Rectal smooth muscle tissue (tissue), 1 donor: ENCODE data around the gene TAGLN3.

Experiments used
- H3K27ac ChIP-seq: one replicate; pipeline ENCODE4 v1.7.0; 2013; ENCODE audit warnings: low read depth, low read length, inconsistent platforms
- H3K27me3 ChIP-seq: one replicate; pipeline ENCODE4 v1.7.0; 2013; ENCODE audit warnings: low read length; ENCODE audit not compliant: control insufficient read depth, insufficient read depth
- H3K36me3 ChIP-seq: one replicate; pipeline ENCODE4 v1.7.0; 2013; ENCODE audit warnings: low read length; ENCODE audit not compliant: control insufficient read depth, insufficient read depth
- H3K4me1 ChIP-seq: one replicate; pipeline ENCODE4 v1.7.0; 2013; ENCODE audit warnings: low read length; ENCODE audit not compliant: control insufficient read depth, insufficient read depth
- H3K4me3 ChIP-seq: one replicate; pipeline ENCODE4 v1.7.0; 2013; ENCODE audit warnings: low read length
- H3K9ac ChIP-seq: one replicate; pipeline ENCODE4 v1.7.0; 2013; ENCODE audit warnings: low read length

Gene TAGLN3

GRCh38 chr3:111980716-111981456, 17.8 kb upstream of the TAGLN3 start:
- Histone ChIP-seq H3K4me3 (no peak overlapping the region), H3K27me3 (no peaks in the 10 kb centered on the region), H3K4me1 (peaks cover 2% of the 10 kb centered on the region), H3K9ac (no peak overlapping the region), H3K27ac (no peak overlapping the region), H3K36me3 (no peaks in the 10 kb centered on the region)

- H3K36me3 ChIP-seq: no peaks in the 10 kb centered on the region
- no peak overlapping the region for H3K9ac ChIP-seq
- no peak overlapping the region for H3K4me3 ChIP-seq
- no peak overlapping the region for H3K27ac ChIP-seq
- no peaks in the 10 kb centered on the region for H3K27me3 ChIP-seq
- H3K4me1 ChIP-seq: peaks cover 2% of the 10 kb centered on the region
Measured at GRCh38 chr3:111981457-111981763, 17.3 kb upstream of the TAGLN3 start.

GRCh38 chr3:111984636-111985298, 14.0 kb upstream of the TAGLN3 start:
- Histone ChIP-seq H3K27me3 (no peaks in the 10 kb centered on the region), H3K9ac (no peak overlapping the region), H3K4me3 (no peak overlapping the region), H3K36me3 (peaks cover 4% of the 10 kb centered on the region), H3K4me1 (peaks cover 2% of the 10 kb centered on the region), H3K27ac (no peak overlapping the region)

GRCh38 chr3:111986800-111987199, 11.9 kb upstream of the TAGLN3 start:
- Histone ChIP-seq H3K9ac (no peak overlapping the region), H3K27ac (no peak overlapping the region), H3K27me3 (no peaks in the 10 kb centered on the region), H3K36me3 (peaks cover 6% of the 10 kb centered on the region), H3K4me3 (no peak overlapping the region), H3K4me1 (peaks cover under 1% of the 10 kb centered on the region)

GRCh38 chr3:111989061-111989678, 9.6 kb upstream of the TAGLN3 start:
- Histone ChIP-seq H3K27me3 (no peaks in the 10 kb centered on the region), H3K27ac (no peak overlapping the region), H3K9ac (no peak overlapping the region), H3K36me3 (peaks cover 6% of the 10 kb centered on the region), H3K4me1 (no peaks in the 10 kb centered on the region), H3K4me3 (no peak overlapping the region)

GRCh38 chr3:111993038-111993437, 5.7 kb upstream of the TAGLN3 start:
- H3K36me3 ChIP-seq: peaks cover 3% of the 10 kb centered on the region
- no peaks in the 10 kb centered on the region for H3K4me1 ChIP-seq
- no peaks in the 10 kb centered on the region for H3K27me3 ChIP-seq
- no peak overlapping the region for H3K4me3 ChIP-seq
- H3K9ac ChIP-seq: no peak overlapping the region
- H3K27ac ChIP-seq: no peak overlapping the region

GRCh38 chr3:111999484-112000324, 982 bp downstream of the TAGLN3 start:
- no peak overlapping the region for H3K9ac ChIP-seq
- H3K4me1 ChIP-seq: no peaks in the 10 kb centered on the region
- H3K27me3 ChIP-seq: peaks cover 5% of the 10 kb centered on the region
- H3K36me3 ChIP-seq: no peaks in the 10 kb centered on the region
- H3K27ac ChIP-seq: no peak overlapping the region
- peak overlapping the region; percentile 41 for H3K4me3 ChIP-seq

- H3K27me3 ChIP-seq: peaks cover 5% of the 10 kb centered on the region
- H3K9ac ChIP-seq: no peak overlapping the region
- H3K36me3 ChIP-seq: no peaks in the 10 kb centered on the region
- H3K4me3 ChIP-seq: no peak overlapping the region
- H3K4me1 ChIP-seq: no peaks in the 10 kb centered on the region
- no peak overlapping the region for H3K27ac ChIP-seq
Measured at GRCh38 chr3:112000367-112000771, 1.6 kb downstream of the TAGLN3 start.

GRCh38 chr3:112000966-112001365, 2.2 kb downstream of the TAGLN3 start:
- no peaks in the 10 kb centered on the region for H3K4me1 ChIP-seq
- no peaks in the 10 kb centered on the region for H3K36me3 ChIP-seq
- peaks cover 5% of the 10 kb centered on the region for H3K27me3 ChIP-seq
- H3K4me3 ChIP-seq: no peak overlapping the region
- no peak overlapping the region for H3K27ac ChIP-seq
- no peak overlapping the region for H3K9ac ChIP-seq

- H3K4me3 ChIP-seq: no peak overlapping the region
- no peak overlapping the region for H3K27ac ChIP-seq
Measured at GRCh38 chr3:112001526-112001925, 2.8 kb downstream of the TAGLN3 start.

GRCh38 chr3:112002096-112002971, 3.6 kb downstream of the TAGLN3 start:
- H3K36me3 ChIP-seq: no peaks in the 10 kb centered on the region
- no peaks in the 10 kb centered on the region for H3K4me1 ChIP-seq
- no peak overlapping the region for H3K9ac ChIP-seq
- no peak overlapping the region for H3K4me3 ChIP-seq
- H3K27me3 ChIP-seq: peaks cover 5% of the 10 kb centered on the region
- no peak overlapping the region for H3K27ac ChIP-seq

More at GRCh38 chr3:112001526-112001925, 2.8 kb downstream of the TAGLN3 start:
- H3K27me3 ChIP-seq: peaks cover 5% of the 10 kb centered on the region
- no peaks in the 10 kb centered on the region for H3K36me3 ChIP-seq
- no peak overlapping the region for H3K9ac ChIP-seq
- H3K4me1 ChIP-seq: no peaks in the 10 kb centered on the region
